Activated B cell treated with CpG ODN at 0.5 μM for 24 hours (primary cell): ENCODE data around the gene GDF7. TPM values are rescaled to one million over a fixed set of nuclear protein-coding genes. Genes with fewer than 3 reads are reported as not detected.

ENCODE experiments used
- ATAC-seq: fragments of 200-7000 bp; cut with Tn5 transposase; one replicate; pipeline ENCODE4 v1.10.0; 2021; ENCODE audit warnings: low read depth, mild to moderate bottlenecking, moderate library complexity
- CTCF ChIA-PET: fragments of 350-600 bp; sonication (Branson Sonifier 250); formaldehyde crosslinking; loops from one replicate; lab custom pipeline; 2021; ENCODE audit warnings: antibody characterized with exemption; lab: Charles Lee
- POLR2A ChIA-PET: fragments of 350-600 bp; sonication (Branson Sonifier 250); formaldehyde crosslinking; loops from one replicate; lab custom pipeline; 2021; ENCODE audit warnings: antibody characterized with exemption; lab: Charles Lee
- DNase-seq: peaks from one replicate; pipeline ENCODE4 v3.0.0; 2022
- H3K27ac Mint-ChIP-seq: one replicate; pipeline ENCODE4 v1.8.0; 2020; ENCODE audit warnings: mixed read lengths
- H3K27me3 Mint-ChIP-seq: one replicate; pipeline ENCODE4 v1.8.0; 2021; ENCODE audit warnings: mixed read lengths
- H3K36me3 Mint-ChIP-seq: one replicate; pipeline ENCODE4 v1.8.0; 2021; ENCODE audit warnings: low read depth, mixed read lengths
- H3K4me1 Mint-ChIP-seq: one replicate; pipeline ENCODE4 v1.8.0; 2021; ENCODE audit warnings: mixed read lengths
- H3K4me3 Mint-ChIP-seq: one replicate; pipeline ENCODE4 v1.8.0; 2020; ENCODE audit warnings: mild to moderate bottlenecking, mixed read lengths
- H3K9me3 Mint-ChIP-seq: one replicate; pipeline ENCODE4 v1.8.0; 2020; ENCODE audit warnings: mixed read lengths
- CTCF ChIP-seq: fragments of 200-600 bp; IDR thresholded peaks from one replicate; pipeline ENCODE4 v1.8.0; 2022; ENCODE audit warnings: antibody characterized with exemption, mild to moderate bottlenecking
- intact Hi-C: fragments of 100-400 bp; cut with micrococcal nuclease; formaldehyde crosslinking; loops from one replicate; pipeline ENCODE4 v1.15.1; 2024
- total RNA-seq: library from RNA; stranded (reverse); gene quantifications from 2 replicates; pipeline ENCODE4 v1.2.3, GENCODE V29; 2022

The GDF7 gene
- total RNA-seq, 1 donor from 2014 or later, result 6.7 TPM

GRCh38 chr2:20630967-20631366 is 36.0 kb upstream of the GDF7 start:
- Mint-ChIP-seq H3K4me1 (peaks cover 7% of the 10 kb centered on the region), H3K36me3 (peaks cover 21% of the 10 kb centered on the region), H3K27me3 (no peaks in the 10 kb centered on the region), H3K9me3 (no peaks in the 10 kb centered on the region), H3K27ac (no peak overlapping the region), H3K4me3 (no peak overlapping the region)
- intact Hi-C loops, result no loop called here
- CTCF ChIA-PET, result no interaction called here
- POLR2A ChIA-PET, result no interaction called here
- ATAC-seq (no peak), DNase-seq (no peak)
- no peak for TF ChIP-seq CTCF

- no peak for ATAC-seq
- ChIA-PET POLR2A (no interaction called here), CTCF (no interaction called here)
- Mint-ChIP-seq H3K27ac (no peak overlapping the region), H3K4me3 (no peak overlapping the region), H3K27me3 (no peaks in the 10 kb centered on the region), H3K4me1 (peaks cover 8% of the 10 kb centered on the region), H3K36me3 (peaks cover 25% of the 10 kb centered on the region), H3K9me3 (no peaks in the 10 kb centered on the region)
- intact Hi-C loops, result no loop called here
- DNase-seq, result no peak
- no peak for TF ChIP-seq CTCF
Observed at GRCh38 chr2:20631617-20632307, 35.2 kb upstream of the GDF7 start.

DNA sequence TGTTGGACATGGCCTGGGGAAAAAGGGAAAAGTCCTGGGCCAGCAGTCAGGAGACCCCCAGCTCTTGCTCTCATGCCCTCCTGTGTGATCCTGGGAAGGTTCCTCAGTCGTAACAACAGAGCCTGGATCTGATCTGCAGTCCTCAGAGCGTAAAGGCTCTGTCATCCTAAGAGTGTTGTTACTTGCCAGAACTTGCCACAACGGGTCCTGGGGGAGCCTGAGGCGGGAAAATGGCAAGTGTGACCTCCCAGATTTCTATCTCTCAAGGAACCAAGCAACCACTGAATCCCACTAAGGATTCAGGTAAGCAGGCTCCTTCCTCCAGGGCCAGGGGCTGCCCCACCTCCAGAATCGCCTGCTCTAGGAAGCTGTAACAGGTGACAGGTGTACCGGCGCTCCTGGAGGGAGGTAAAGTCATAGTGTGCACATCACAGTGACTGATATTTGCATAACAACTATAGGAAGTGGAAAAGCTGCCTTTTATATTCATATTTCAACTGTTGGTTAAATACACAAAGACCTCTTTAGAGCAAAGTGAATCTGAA is 34.4 kb upstream of the GDF7 start:
- H3K27ac Mint-ChIP-seq, result no peak overlapping the region
- DNase-seq, result no peak
- H3K4me1 Mint-ChIP-seq, result peaks cover 8% of the 10 kb centered on the region
- no peaks in the 10 kb centered on the region for H3K9me3 Mint-ChIP-seq
- no peak for TF ChIP-seq CTCF
- ChIA-PET CTCF (no interaction called here), POLR2A (interaction anchor here (3.2 kb wide), 1 partner anchor 186 kb away, joined by 10 read pairs; the partner anchor contains the start of gene RHOB)
- intact Hi-C loops, result no loop called here
- no peak overlapping the region for H3K4me3 Mint-ChIP-seq
- peaks cover 31% of the 10 kb centered on the region for H3K36me3 Mint-ChIP-seq
- no peaks in the 10 kb centered on the region for H3K27me3 Mint-ChIP-seq
- no peak for ATAC-seq

- no peak for TF ChIP-seq CTCF
- H3K27me3 Mint-ChIP-seq, result no peaks in the 10 kb centered on the region
- intact Hi-C loops, result no loop called here
Observed at GRCh38 chr2:20633001-20633400, 33.9 kb upstream of the GDF7 start.

GRCh38 chr2:20633794-20634506 is 33.0 kb upstream of the GDF7 start:
- Mint-ChIP-seq H3K4me3 (no peak overlapping the region), H3K27ac (no peak overlapping the region), H3K4me1 (peaks cover 8% of the 10 kb centered on the region), H3K36me3 (peaks cover 37% of the 10 kb centered on the region), H3K9me3 (no peaks in the 10 kb centered on the region), H3K27me3 (no peaks in the 10 kb centered on the region)
- TF ChIP-seq CTCF, result no peak
- ATAC-seq (no peak), DNase-seq (no peak)
- intact Hi-C loops, result loop anchor here (2.0 kb wide), 1 partner anchor 37 kb away; no protein-coding TSS in a partner anchor
- CTCF ChIA-PET, result interaction anchor here (0.6 to 2.6 kb wide), 6 partner anchors 187 to 391 kb away, joined by 3 to 26 read pairs (median 4); partner anchors contain the start of gene RHOB
- POLR2A ChIA-PET, result interaction anchor here (3.2 kb wide), 1 partner anchor 187 kb away, joined by 10 read pairs; the partner anchor contains the start of gene RHOB

More at GRCh38 chr2:20633001-20633400, 33.9 kb upstream of the GDF7 start:
- Mint-ChIP-seq H3K36me3 (peaks cover 36% of the 10 kb centered on the region), H3K27ac (no peak overlapping the region), H3K4me3 (no peak overlapping the region), H3K4me1 (peaks cover 8% of the 10 kb centered on the region), H3K9me3 (no peaks in the 10 kb centered on the region)
- no peak for ATAC-seq
- ChIA-PET POLR2A (interaction anchor here (3.2 kb wide), 1 partner anchor 186 kb away, joined by 10 read pairs; the partner anchor contains the start of gene RHOB), CTCF (interaction anchor here (2.6 kb wide), 1 partner anchor 186 kb away, joined by 8 read pairs; the partner anchor contains the start of gene RHOB)
- DNase-seq, result no peak
